Esophagus mucosa (tissue), 1 donor: ENCODE results near the gene MYBPH. TPM values are rescaled to one million over a fixed set of nuclear protein-coding genes. Genes with fewer than 3 reads are reported as not detected.

Experiments used
- ATAC-seq: fragments of 200-7000 bp; cut with Tn5 transposase; one replicate; pipeline ENCODE4 v1.9.1; 2020
- total RNA-seq: library from RNA; stranded (reverse); gene quantifications from one replicate; pipeline ENCODE4 v1.2.4, GENCODE V29; 2023
- donor health status: DM: yes; HTN: yes; CAD: no.

The MYBPH gene
- total RNA-seq, 1 donor from 2014 or later, result not detected

- ATAC-seq, result peak; percentile 82
These were observed 24.4 kb upstream of the MYBPH start for GRCh38 chr1:203199816-203200571.

GRCh38 chr1:203199481-203199815, 23.8 kb upstream of the MYBPH start:
- no peak for ATAC-seq

DNA sequence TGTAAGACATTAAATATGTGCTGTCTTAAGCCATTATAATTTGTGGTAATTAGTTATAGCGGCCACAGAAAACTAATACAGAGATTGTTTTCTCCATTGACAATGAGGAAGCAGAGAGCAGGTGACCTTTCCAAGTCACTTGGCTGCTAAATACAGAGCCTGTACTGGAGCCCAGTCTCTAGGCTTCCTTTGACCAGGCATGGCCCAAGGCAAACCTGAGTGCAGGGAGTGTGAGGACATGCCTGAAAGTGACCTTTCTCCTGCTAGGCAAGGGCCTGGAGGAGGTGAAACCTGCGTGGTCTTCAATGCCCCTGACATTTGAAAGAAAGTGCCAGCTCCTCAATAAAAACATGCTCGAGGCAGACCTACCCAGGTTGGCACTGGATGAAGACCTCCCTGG, 23.4 kb upstream of the MYBPH start:
- ATAC-seq, result no peak

DNA sequence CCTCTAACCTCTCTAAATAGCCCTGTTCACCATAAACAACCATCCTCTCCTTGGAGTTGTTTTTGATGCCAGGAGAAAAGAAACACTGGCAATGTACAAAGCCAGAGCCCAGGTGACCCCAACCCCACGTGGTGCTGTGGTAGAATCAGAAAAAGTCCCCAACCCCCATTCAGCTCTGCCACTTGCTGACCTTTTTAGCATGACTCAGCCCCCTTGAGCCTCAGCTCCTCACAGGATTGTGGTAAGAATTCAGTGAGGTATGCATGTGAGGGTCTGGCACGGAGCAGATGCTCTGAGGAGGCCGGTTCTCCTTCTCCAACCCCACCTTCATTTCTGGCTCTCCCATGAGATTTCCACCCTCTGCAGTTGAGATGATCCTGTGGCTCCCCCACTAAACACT, 22.0 kb upstream of the MYBPH start:
- no peak for ATAC-seq

GRCh38 chr1:203196371-203196770, 20.7 kb upstream of the MYBPH start:
- ATAC-seq, result no peak

- ATAC-seq, result no peak
These were observed 15.3 kb upstream of the MYBPH start for GRCh38 chr1:203190949-203191348.

DNA sequence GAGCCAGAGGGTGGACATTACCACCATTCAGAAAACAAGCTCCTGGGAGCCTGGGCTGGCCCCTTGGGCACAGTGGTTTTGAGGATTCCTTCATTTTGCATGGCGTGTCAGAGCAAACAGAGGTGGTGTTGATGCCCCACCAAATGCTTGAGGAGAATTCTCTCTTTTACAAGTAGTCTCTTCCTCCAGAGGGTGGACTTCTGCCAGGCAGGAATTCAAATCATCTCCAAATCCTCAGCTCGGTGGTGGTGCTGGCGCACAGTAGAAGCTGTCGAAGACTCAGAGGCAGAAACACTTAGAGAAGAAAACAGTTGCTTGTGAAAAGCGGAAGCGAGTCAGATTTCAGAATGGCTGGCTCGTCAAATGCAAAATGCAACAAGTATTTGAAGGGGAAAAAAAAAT, 14.3 kb upstream of the MYBPH start:
- no peak for ATAC-seq

DNA sequence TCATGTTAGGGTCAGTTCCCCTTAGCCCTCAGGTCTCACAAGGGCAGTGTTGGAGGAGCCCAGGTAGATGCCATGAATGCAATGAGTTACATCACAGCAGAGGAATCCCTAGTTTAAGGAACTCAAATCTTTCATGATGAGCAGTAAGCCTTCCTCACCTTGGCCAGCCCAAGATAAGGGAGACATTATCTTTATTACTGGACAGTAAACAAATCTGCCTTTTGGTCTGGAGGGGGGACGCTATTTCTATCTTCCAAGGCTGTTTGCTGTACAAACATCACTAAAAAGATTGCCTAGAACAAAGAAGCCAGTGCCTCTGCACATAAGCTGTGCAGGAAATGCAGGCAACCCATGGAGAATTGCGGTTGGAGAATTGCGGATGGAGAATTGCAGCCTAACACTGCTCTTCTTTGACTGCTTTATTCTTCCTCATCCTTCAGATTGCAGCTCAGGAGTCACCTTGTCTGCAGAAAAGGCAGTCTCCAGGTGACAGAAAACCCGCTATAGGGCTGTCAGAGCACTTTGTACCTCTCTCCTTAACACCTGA, 13.1 kb upstream of the MYBPH start:
- no peak for ATAC-seq

DNA sequence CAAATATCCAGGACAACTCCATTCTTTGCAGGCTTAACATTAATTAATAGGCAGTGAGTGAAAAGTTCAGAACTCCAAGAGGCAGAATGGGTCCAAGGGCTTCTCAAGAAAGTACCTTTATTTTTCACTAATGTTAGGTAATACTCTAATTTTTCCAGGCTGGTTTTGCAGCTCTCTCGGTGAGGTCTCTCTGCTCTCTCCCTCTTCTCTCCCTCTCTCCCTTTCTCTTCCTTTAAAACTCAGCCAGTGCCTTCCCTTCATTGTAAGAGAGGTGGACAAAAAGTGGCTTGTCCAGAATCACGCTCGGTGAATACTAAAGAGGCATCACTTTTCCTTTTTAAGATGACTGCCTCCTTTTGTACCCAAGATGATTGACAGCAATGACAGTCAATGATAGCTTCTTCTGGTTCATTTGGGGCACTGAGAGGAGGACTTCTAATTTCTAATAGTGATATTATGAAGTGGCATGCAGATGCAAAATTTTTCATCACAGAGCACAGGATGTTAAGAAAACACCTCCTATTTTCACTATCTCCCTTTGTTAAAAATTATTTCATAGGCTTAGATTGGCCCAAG, 12.2 kb upstream of the MYBPH start:
- ATAC-seq, result no peak

- ATAC-seq, result no peak
These were observed 11.7 kb upstream of the MYBPH start for GRCh38 chr1:203187304-203187685.

GRCh38 chr1:203186446-203187303, 11.0 kb upstream of the MYBPH start, which contains the start of gene CHI3L1:
Gene CHI3L1, minus strand, starts transcription at chr1:203186704. Its CDS starts 81 bp downstream, at chr1:203186623.
- peak; percentile 88 for ATAC-seq

GRCh38 chr1:203186091-203186445, 10.4 kb upstream of the MYBPH start:
- ATAC-seq, result peak; percentile 15

GRCh38 chr1:203185585-203185984, 10.0 kb upstream of the MYBPH start:
- ATAC-seq, result no peak

DNA sequence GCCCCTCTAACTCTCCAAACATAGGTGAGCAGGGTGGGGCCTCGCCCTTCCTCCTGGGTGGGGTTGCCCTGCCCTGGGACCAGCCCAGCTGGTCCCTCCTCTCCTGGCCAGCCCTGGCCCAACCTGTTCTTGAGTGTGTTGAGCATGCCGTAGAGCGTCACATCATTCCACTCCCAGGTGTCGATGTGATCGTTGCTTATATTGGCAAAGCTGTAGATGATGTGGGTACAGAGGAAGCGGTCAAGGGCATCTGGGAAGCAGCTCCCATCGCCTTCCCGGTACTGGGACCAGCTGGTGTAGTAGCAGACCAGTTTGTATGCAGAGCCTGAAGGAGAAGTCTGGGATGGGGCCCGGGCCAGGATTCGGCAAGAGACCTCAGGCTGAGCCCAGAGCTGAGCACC, 9.4 kb upstream of the MYBPH start:
- ATAC-seq, result peak; percentile 90

- ATAC-seq, result no peak
These were observed 8.8 kb upstream of the MYBPH start for GRCh38 chr1:203184467-203184866.

DNA sequence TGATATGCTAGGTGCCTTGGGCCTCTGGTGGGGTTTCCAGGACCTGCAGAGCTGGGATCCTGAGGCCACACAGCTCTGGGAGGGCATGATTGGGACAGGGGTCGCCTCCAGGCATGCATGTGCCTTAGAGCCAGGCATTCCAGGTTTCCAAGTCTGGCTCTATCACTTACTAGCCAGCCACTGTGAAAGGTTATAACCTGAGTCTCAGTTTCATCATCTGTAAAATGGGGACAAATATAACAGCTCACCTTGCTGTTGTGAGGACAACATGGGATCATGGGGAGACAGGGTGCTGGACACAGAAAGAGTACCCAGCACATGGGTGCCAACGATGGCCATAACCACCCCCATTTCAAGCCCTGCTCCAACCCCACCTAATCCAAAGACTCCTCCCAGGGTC, 8.2 kb upstream of the MYBPH start:
- ATAC-seq, result no peak

DNA sequence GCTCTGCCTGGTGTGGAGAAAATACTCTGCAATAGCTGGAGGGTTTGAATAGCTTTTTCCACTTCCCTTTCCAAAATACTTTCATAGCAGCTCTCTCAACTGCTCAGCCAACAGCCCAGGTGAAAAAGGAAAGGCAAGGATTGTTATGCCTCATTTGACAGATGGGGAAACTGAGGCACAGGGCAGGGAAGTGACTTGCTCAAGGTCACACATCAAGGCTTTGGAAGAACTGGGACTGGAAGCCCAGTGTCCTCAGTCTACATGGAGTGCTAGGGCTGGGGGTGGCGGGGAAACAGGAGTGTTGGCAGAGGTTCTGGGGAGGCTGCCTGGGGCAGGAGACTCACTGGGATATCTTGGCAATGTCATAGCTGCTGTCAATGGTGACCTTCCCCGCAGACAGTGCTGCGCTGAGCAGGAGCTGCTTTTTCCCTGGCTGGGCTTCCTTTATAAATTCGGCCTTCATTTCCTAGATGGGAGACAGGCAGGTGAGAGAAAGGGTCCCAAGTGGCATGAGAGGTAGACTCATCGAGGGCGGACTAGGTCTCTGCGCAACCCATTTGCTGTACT, 6.8 kb upstream of the MYBPH start:
- ATAC-seq, result no peak

DNA sequence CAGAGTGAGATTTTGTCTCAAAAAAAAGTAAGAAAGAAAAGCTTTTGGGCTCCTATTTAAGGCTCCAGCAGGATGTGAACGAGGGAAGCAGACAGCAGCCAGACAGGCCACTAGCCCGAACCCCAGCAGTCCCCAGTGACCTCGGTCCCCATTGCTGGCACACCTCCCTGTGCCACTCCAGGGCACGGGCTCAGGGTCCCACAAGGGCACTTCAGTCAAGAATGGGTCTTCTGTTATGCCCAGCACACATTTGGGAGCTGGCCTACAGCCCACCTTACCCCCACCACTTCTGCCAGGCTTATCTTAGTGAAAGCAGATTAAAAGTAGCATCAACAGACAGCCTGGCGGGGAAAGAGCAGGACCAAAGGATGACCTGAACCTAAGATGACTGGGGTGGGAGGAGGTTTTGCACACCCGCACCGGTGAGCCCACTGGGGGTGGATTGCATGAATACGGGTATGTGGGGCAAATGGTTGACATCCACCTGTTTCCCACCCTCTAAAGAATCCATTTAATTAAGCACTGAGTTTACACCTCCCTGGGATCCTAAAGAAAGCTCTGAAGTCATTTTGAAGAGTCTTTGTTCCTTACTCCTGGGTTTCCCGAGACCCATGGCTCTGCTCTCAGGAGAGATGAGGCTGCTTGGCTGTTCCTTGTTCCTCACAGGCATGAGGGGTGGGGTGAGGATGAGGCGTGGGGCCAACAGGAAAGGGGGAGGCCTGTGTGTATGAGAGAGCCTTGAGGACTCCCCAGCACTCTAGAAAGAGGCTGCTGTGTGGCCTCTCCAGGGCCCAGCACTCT, 6.2 kb upstream of the MYBPH start:
- no peak for ATAC-seq

DNA sequence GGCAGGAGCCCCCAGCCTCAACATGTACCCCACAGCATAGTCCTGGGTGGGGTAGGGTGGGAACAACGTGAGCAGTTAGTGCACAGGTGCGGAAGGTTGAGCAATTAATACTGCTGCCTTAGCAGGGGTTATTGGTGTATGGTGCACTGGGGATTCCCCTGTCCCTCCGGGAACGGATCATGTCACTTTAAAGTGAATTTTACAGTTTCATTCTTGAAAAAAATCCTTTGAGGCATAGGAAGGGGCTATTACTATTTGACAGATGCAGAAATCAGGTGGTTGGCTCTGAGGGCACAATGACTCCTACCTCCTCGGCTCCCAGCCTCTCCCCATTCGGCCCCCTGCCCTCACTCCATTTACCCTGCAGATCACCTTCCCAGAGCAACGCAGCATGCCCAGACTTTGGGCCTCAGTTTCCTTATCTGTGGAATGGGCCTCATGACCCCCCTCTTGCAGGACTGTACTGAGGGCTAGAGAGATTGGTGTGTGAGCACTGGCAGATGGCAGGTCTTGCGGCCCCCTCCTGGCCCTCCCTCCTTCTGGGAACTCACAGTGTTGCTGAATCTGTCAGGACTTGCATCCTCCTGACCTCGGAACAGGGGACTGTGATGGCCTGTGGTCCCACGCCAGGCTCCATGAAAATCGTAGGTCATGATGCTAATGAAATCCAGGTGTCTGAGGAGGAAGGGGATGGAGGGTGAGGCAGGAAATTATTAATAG, 5.1 kb upstream of the MYBPH start:
- no peak for ATAC-seq

DNA sequence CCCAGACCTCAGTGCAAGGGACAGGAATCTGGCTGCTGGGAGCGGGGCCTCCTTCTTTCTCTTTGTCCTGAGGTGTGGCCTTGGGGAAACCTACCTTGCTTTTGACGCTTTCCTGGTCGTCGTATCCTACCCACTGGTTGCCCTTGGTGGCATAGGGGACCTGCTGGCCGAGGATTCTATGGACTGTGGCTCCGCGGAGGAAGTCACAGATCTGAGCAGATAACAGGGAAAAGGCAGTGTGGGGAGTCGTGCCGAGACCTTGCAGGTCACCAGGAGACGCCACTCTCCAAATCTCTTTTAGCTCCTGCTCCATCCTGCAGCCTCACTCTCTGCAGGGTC, 4.0 kb upstream of the MYBPH start:
- no peak for ATAC-seq

DNA sequence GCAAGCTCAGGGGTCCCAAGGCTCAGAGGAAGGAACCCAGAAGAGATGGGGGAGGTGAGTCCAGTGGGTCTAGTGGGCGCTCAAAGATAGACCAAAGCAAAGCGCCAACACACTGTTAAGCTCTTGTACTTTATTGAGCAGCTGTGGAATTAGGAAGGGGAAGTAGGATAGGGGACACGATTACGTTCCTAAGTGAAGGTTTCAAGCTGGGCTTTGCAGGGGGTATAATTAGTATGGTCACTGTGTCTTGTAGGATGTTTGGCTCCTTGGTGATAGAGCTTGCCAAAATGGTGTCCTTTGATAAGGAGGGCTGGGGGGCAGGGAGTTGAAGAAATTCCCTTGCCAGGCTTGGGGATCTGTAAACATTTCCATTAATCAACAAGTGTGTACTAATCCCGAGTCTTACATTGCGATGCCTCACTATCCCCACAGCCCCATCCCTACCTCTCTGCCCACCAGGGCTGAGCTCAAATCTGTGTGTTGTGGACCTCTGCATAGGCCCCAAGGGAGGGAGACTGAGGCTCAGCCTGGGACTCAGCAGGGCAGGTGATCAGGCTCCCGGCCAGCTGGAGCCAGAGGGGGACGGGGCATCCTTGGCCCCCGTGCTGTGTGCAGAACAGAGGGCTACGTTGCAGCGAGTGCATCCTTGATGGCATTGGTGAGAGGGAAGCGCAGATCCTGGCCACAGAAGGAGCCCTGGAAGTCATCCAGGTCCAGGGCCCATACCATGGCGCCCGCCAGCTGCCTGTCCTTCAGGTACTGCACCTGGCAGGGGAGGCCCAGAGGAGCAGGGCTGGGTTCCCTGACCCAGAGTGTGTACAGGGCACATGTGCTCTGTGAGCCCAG, 3.4 kb upstream of the MYBPH start:
- ATAC-seq, result no peak
